Fibroblast of pulmonary artery (primary cell): Measurements from ENCODE around the gene NTNG1.
A peak's percentile ranks its signal among the peaks of the same experiment; 100 is the strongest.

Source experiments
- DNase-seq: peaks from one replicate; pipeline ENCODE4 v3.0.0-alpha.2; 2010; ENCODE audit warnings: low read depth
- H3K4me3 ChIP-seq: replicated peaks from 2 replicates; pipeline ENCODE4 v1.5.1; 2011; ENCODE audit warnings: low read depth, mild to moderate bottlenecking, control low read depth, low read length, moderate library complexity
- TF ChIP-seq, protein P1 (sequence below): IDR thresholded peaks from 2 replicates; pipeline ENCODE4 v1.5.1; 2011; ENCODE audit warnings: mild to moderate bottlenecking, control low read depth, low read length, inconsistent platforms; ENCODE audit errors: missing control alignments

Gene NTNG1

GRCh38 chr1:107524301-107524700, 383.5 kb downstream of the NTNG1 start:
- DNase-seq: no peak
- TF ChIP-seq, protein P1, sequence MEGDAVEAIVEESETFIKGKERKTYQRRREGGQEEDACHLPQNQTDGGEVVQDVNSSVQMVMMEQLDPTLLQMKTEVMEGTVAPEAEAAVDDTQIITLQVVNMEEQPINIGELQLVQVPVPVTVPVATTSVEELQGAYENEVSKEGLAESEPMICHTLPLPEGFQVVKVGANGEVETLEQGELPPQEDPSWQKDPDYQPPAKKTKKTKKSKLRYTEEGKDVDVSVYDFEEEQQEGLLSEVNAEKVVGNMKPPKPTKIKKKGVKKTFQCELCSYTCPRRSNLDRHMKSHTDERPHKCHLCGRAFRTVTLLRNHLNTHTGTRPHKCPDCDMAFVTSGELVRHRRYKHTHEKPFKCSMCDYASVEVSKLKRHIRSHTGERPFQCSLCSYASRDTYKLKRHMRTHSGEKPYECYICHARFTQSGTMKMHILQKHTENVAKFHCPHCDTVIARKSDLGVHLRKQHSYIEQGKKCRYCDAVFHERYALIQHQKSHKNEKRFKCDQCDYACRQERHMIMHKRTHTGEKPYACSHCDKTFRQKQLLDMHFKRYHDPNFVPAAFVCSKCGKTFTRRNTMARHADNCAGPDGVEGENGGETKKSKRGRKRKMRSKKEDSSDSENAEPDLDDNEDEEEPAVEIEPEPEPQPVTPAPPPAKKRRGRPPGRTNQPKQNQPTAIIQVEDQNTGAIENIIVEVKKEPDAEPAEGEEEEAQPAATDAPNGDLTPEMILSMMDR: no peak
- H3K4me3 ChIP-seq: no peak overlapping the region

DNA sequence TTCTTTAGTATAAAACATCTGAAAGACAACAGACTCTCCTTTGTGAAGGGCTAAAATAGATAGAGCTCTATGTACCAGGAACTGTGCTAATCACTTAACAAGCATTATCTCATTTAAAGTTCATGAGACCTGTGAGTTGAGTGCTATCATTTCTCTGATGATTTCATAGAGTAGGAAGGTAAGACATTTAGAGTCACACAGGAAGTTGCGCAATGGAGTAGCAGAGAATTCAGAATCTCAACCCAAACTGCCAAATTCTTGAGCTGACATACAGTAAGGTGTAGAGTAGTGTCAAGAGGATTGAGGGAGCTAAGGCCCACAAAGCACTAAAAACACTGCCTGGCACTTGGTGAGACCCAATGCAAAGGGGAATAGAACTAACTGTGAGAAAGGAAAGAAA, 384.3 kb downstream of the NTNG1 start:
- no peak overlapping the region for H3K4me3 ChIP-seq
- TF ChIP-seq, protein P1: no peak
- no peak for DNase-seq

- no peak for DNase-seq
- H3K4me3 ChIP-seq: no peak overlapping the region
- TF ChIP-seq, protein P1: no peak
These were observed 385.1 kb downstream of the NTNG1 start for GRCh38 chr1:107525961-107526360.

DNA sequence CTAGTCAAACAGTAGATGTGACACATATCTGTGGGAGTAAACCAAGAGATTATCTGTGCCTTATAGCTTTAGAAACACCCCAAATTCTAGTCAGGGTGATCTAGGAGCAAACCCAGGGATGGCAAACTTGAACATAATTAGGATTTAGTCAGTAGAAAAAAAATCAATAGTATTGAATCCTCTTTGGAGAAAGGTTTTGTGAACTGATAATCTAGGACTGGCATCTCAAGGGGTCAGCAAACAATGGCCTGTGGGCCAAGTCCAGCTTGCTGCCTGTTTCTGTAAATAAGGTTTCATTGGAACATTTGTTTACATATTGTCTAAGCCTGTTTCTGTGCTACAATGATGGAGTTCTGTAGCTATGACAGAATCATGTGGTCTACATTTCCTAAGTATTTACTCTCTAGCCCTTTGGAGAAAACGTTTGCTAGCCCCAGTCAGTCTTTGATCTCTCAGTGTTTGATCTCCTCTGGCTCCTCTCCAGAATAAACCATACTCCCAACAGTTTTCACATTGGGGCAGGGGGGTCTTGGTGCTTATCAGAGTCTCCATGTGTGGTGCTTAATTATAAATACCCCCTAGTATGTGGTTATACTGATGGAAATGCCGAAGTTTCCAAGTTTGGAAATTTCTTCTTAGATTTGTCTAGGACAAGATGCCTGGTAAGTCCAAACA, 385.8 kb downstream of the NTNG1 start:
- DNase-seq: no peak
- TF ChIP-seq, protein P1: no peak
- no peak overlapping the region for H3K4me3 ChIP-seq

DNA sequence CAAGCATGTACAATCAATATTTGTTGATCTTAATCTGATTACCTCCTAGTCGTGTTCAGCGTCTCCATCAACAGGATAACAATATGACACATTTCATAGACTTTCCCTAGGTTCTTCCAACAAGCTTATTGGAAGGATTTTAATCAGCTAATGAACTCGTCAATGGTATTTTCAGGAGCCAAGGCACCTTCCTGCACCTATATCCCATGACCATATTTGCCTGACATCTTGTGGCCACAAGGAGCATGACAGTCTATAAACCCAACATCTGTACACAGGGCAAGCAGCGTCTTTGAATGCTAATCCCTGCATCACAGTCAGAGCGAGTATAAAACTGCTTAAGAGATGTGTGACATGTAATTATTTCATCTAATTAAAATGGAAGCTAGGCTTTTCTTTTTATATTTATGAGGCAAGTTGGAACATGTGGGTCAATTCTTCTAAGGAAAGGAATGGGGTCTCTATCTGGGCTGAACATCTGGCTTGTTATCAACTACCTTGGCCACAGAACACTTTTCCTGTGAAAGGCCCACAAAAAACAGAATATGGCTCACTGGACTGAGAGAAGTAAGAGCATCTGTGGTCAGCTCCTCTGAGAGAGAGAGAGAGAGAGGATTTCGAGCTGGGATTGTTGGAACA, 388.8 kb downstream of the NTNG1 start:
- TF ChIP-seq, protein P1: peak; percentile 74
- no peak overlapping the region for H3K4me3 ChIP-seq
- peak; percentile 51 for DNase-seq

DNA sequence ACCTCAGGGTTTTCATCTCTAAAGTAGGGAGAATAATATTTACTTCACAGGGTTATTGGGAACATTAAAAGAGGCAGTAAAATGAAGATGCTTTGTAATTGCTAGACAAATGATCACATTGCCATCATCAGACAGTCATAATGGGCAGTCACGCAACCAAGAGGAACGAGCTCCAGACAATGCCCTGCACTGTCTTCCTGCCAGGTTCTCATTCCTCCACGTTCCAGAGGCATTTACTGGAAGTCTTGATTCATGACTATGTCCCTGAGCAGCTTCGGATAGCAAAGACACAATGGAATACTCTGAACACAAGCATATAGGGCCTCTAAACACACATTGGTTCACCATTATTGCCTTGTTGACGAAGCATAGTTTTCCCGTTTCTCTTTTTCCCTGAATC, 389.7 kb downstream of the NTNG1 start:
- DNase-seq: no peak
- TF ChIP-seq, protein P1: no peak
- no peak overlapping the region for H3K4me3 ChIP-seq
